Uterus (tissue), 2 donors: ENCODE measurements around the gene RSAD1.

Experiments
- CTCF ChIP-seq, 4 experiments: fragments of 200-600 bp in 2 of 4; fragments of 450-650 bp in 2 of 4; sonication (generic) in 2 of 4; IDR thresholded peaks; one replicate each; pipeline ENCODE4 v1.5.1; 2016 to 2019; ENCODE audit warnings: antibody characterized with exemption in 4 of 4, mild to moderate bottlenecking in 2 of 4, moderate library complexity in 1 of 4
- POLR2A ChIP-seq, 2 donors: fragments of 450-650 bp; IDR thresholded peaks; one replicate each; pipeline ENCODE4 v1.6.1; 2016; ENCODE audit warnings: antibody characterized with exemption in 2 of 2, mild to moderate bottlenecking in 1 of 2, moderate library complexity in 1 of 2

- no peak for TF ChIP-seq POLR2A (IDR thresholded peaks at IDR 0.05)
- TF ChIP-seq CTCF (IDR thresholded peaks at IDR 0.05): no peak
These were observed 53.9 kb downstream of the RSAD1 start, which contains the start of gene EPN3 for GRCh38 chr17:50532452-50533024.
